HepG2 (cell line): ENCODE measurements around the gene ICAM3. TPM values are rescaled to one million over a fixed set of nuclear protein-coding genes. Genes with fewer than 3 reads are reported as not detected.

Source experiments
- CSRNP1 ChIP-seq: sonication (generic); formaldehyde crosslinking; IDR thresholded peaks from 2 replicates; pipeline ENCODE4 v1.8.1; 2023; ENCODE audit warnings: mild to moderate bottlenecking, missing genetic modification reagents
- DNMT3B ChIP-seq: conservative IDR thresholded peaks from 2 replicates; pipeline ENCODE4 v1.6.1; 2016; ENCODE audit warnings: missing biosample characterization, control low read depth
- FOXC1 ChIP-seq: sonication (generic); formaldehyde crosslinking; IDR thresholded peaks from 2 replicates; pipeline ENCODE4 v1.8.0; 2022; ENCODE audit warnings: mild to moderate bottlenecking, missing genetic modification reagents, borderline replicate concordance
- HNF1A ChIP-seq, 2 experiments: sonication (generic) in 1 of 2; formaldehyde crosslinking in 1 of 2; IDR thresholded peaks; 2 replicates each; pipeline versions ENCODE4 v1.4.0 to v1.6.1; 2016 to 2020; ENCODE audit warnings: borderline replicate concordance in 1 of 2, low read depth in 1 of 2, mild to moderate bottlenecking in 1 of 2, missing genetic modification reagents in 1 of 2
- IRF2 ChIP-seq: IDR thresholded peaks from 2 replicates; pipeline ENCODE4 v1.6.1; 2018; ENCODE audit warnings: missing genetic modification reagents, missing compliant biosample characterization
- KAT8 ChIP-seq: IDR thresholded peaks from 2 replicates; pipeline ENCODE4 v1.6.1; 2016; ENCODE audit warnings: missing genetic modification reagents, missing compliant biosample characterization
- KDM2A ChIP-seq: sonication (generic); formaldehyde crosslinking; IDR thresholded peaks from 2 replicates; pipeline ENCODE4 v1.4.0; 2020; ENCODE audit warnings: low read depth, missing genetic modification reagents, borderline replicate concordance
- NBN ChIP-seq: fragments of 450-650 bp; conservative IDR thresholded peaks from 2 replicates; pipeline ENCODE4 v1.6.1; 2017
- NFIB ChIP-seq: sonication (generic); formaldehyde crosslinking; IDR thresholded peaks from 2 replicates; pipeline ENCODE4 v1.9.0; 2021; ENCODE audit warnings: missing genetic modification reagents, mild to moderate bottlenecking, borderline replicate concordance
- PHF8 ChIP-seq: sonication (generic); formaldehyde crosslinking; IDR thresholded peaks from 2 replicates; pipeline ENCODE4 v1.5.0; 2020; ENCODE audit warnings: missing genetic modification reagents
- REPIN1 ChIP-seq: sonication (generic); formaldehyde crosslinking; IDR thresholded peaks from 2 replicates; pipeline ENCODE4 v1.8.0; 2022; ENCODE audit warnings: missing genetic modification reagents, low read depth, mild to moderate bottlenecking, borderline replicate concordance
- RFXANK ChIP-seq: IDR thresholded peaks from 2 replicates; pipeline ENCODE4 v1.6.1; 2016
- SKIL ChIP-seq: sonication (generic); formaldehyde crosslinking; IDR thresholded peaks from 2 replicates; pipeline ENCODE4 v1.8.0; 2022; ENCODE audit warnings: missing genetic modification reagents, mild to moderate bottlenecking, moderate library complexity, borderline replicate concordance
- THRA ChIP-seq: sonication (generic); formaldehyde crosslinking; IDR thresholded peaks from 2 replicates; pipeline ENCODE4 v1.4.0; 2020; ENCODE audit warnings: missing genetic modification reagents, borderline replicate concordance
- TP53 ChIP-seq: sonication (generic); formaldehyde crosslinking; conservative IDR thresholded peaks from 2 replicates; pipeline ENCODE4 v1.4.0; 2020; ENCODE audit warnings: missing genetic modification reagents
- ZFP41 ChIP-seq: sonication (generic); formaldehyde crosslinking; IDR thresholded peaks from 2 replicates; pipeline ENCODE4 v1.4.0; 2020; ENCODE audit warnings: mild to moderate bottlenecking, missing genetic modification reagents, borderline replicate concordance
- ZNF260 ChIP-seq: sonication (generic); formaldehyde crosslinking; IDR thresholded peaks from 2 replicates; pipeline ENCODE4 v1.4.0; 2020; ENCODE audit warnings: missing genetic modification reagents, low read depth, mild to moderate bottlenecking, borderline replicate concordance
- ZNF343 ChIP-seq: sonication (generic); formaldehyde crosslinking; IDR thresholded peaks from 2 replicates; pipeline ENCODE4 v1.4.0; 2020; ENCODE audit warnings: mild to moderate bottlenecking, missing genetic modification reagents
- ZNF556 ChIP-seq: sonication (generic); formaldehyde crosslinking; IDR thresholded peaks from 2 replicates; pipeline ENCODE4 v1.4.0; 2020; ENCODE audit warnings: mild to moderate bottlenecking, missing genetic modification reagents, borderline replicate concordance
- ZNF564 ChIP-seq: sonication (generic); formaldehyde crosslinking; IDR thresholded peaks from 2 replicates; pipeline ENCODE4 v1.8.1; 2023; ENCODE audit warnings: mild to moderate bottlenecking, missing genetic modification reagents
- polyA plus RNA-seq, 8 experiments: library from polyadenylated mRNA; depleted of rRNA in 3 of 8; stranded (reverse) in 7 of 8; unstranded in 1 of 8; fragments of >200 nt; fragmentation: Illumina TruSeq in 4 of 8; extraction: Trizol in 4 of 8; gene quantifications; 2 replicates each; pipeline versions ENCODE4 v1.2.1 to v1.2.3, GENCODE V29; 2011 to 2016; ENCODE audit warnings: low read depth in 4 of 8, missing spikeins in 1 of 8, mixed read lengths in 1 of 8; ENCODE audit not compliant: insufficient read depth in 1 of 8
- total RNA-seq, 5 experiments: library from RNA; depleted of rRNA; stranded (reverse); fragments of >200 nt; fragmentation: Illumina TruSeq; extraction: Trizol; gene quantifications; 2 replicates each; pipeline ENCODE4 v1.2.3, GENCODE V29; 2016; ENCODE audit warnings: low read depth in 1 of 5

The ICAM3 gene
- total and polyA plus RNA-seq, 2 of the 13 experiments (the other 11 are each of a cell fraction or from before 2014, with no cell fraction given) = 14.1 to 21.0 TPM

GRCh38 chr19:10335352-10335985, 4.0 kb downstream of the ICAM3 start (continued):
- TF ChIP-seq SKIL (0 out of 2 replicates have a peak, but pooled peaks have one; percentile 47), RFXANK (CRISPR knock-in tag) (no peak), KAT8 (CRISPR knock-in tag) (peak; percentile 31; the same call in 1 of the 2 replicates), CSRNP1 (CRISPR knock-in tag) (no peak), DNMT3B (CRISPR knock-in tag) (no peak), ZNF260 (CRISPR knock-in tag) (no peak), NBN (no peak), ZNF343 (CRISPR knock-in tag) (0 out of 2 replicates have a peak, but pooled peaks have one; percentile 29), ZNF564 (CRISPR knock-in tag) (0 out of 2 replicates have a peak, but pooled peaks have one; percentile 8), ZFP41 (CRISPR knock-in tag) (peak; percentile 26; the same call in 1 of the 2 replicates), FOXC1 (no peak), IRF2 (CRISPR knock-in tag) (peak; percentile 59; the same call in 1 of the 2 replicates), NFIB (CRISPR knock-in tag) (no peak), PHF8 (CRISPR knock-in tag) (0 out of 2 replicates have a peak, but pooled peaks have one; percentile 13), KDM2A (CRISPR knock-in tag) (peak; percentile 68), HNF1A (IDR thresholded peaks at IDR 0.05; ENCODE audit: low read depth) (no peak), HNF1A (CRISPR knock-in tag; IDR thresholded peaks at IDR 0.05; ENCODE audit: borderline replicate concordance) (no peak), REPIN1 (no peak), ZNF556 (no peak), TP53 (CRISPR knock-in tag) (no peak), THRA (CRISPR knock-in tag) (0 out of 2 replicates have a peak, but pooled peaks have one; percentile 23)
